Retinal pigment epithelial cell (primary cell): ENCODE data around the gene CD47.

ENCODE experiments used
- DNase-seq: peaks from one replicate; pipeline ENCODE4 v3.0.0-alpha.2; 2010; ENCODE audit warnings: low read depth
- H3K4me3 ChIP-seq: 2 replicates; pipeline ENCODE4 v1.5.1; 2011; ENCODE audit warnings: mild to moderate bottlenecking, low read length, control low read depth, moderate library complexity
- CTCF ChIP-seq: conservative IDR thresholded peaks from 2 replicates; pipeline ENCODE4 v1.5.1; 2011; ENCODE audit warnings: low read depth, low read length, control low read depth, inconsistent platforms

The CD47 gene

DNA sequence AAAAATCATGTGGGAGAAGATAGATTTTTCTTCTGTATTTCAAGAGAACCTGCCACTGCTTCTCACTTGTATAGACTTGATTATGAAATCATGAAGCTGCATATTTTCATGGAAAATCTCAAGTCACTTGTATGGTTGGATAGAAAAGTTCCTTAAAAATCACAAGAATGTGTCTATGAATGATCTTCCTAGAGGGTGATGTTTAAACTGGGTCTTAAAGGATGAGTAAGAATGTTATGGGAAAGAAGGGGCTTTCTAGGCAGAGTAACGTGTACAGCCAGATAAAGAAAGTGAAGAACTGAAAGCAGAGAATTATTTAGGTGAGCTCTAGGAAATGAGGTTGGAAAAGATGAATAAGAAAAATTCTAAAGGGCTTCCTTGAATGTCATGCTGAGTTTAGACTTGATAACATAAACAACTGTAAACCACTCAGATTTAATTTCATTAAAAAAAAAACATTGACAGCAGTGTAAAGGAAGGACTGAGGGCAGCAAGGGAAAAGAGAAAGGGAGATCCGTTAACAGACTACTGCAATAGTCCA lies 5.0 kb downstream of the CD47 start:
- no peak for DNase-seq
- no peak for TF ChIP-seq CTCF
- H3K4me3 ChIP-seq: no peak overlapping the region

DNA sequence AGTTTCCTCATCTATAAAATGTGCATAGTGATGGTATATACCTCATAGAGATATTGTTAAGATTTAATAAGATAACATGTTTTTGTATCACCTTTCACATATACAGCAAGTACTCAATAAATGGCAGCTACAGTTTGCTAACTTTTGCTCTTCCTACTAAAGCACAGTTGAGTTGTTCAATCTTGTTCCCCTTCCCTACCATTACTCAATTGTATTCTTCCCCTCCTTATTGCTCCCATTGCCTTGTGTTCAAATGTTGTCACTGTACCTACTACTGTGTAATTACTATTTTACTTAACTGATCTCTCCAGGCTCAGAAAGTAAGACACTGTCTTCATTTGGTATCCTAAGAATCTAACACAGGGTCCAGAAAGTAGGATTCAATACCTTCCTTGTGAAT lies 5.5 kb downstream of the CD47 start:
- DNase-seq: no peak
- no peak overlapping the region for H3K4me3 ChIP-seq
- no peak for TF ChIP-seq CTCF

DNA sequence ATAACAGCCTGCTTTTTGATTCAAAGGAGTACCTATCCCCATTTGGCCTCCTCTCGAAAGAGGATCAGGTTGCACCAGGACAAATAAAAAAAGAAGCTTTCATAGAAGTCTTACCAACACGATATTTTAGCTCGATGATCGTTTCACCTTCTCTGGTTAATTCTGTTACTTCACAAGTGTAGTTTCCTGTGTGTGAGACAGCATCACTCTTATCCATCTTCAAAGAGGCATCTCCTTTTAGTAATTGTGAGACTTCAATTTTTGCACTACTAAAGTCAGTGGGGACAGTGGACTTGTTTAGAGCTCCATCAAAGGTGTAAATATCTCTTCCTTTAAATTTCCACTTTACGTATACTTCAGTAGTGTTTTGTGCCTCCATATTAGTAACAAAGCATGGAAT lies 11.0 kb downstream of the CD47 start:
- no peak for TF ChIP-seq CTCF
- no peak overlapping the region for H3K4me3 ChIP-seq
- no peak for DNase-seq

- TF ChIP-seq CTCF: no peak
- H3K4me3 ChIP-seq: no peak overlapping the region
- DNase-seq: no peak
Observed at GRCh38 chr3:108079043-108079442, 11.8 kb downstream of the CD47 start.

GRCh38 chr3:108076564-108076963 lies 14.3 kb downstream of the CD47 start:
- TF ChIP-seq CTCF: no peak
- DNase-seq: no peak
- H3K4me3 ChIP-seq: no peak overlapping the region

DNA sequence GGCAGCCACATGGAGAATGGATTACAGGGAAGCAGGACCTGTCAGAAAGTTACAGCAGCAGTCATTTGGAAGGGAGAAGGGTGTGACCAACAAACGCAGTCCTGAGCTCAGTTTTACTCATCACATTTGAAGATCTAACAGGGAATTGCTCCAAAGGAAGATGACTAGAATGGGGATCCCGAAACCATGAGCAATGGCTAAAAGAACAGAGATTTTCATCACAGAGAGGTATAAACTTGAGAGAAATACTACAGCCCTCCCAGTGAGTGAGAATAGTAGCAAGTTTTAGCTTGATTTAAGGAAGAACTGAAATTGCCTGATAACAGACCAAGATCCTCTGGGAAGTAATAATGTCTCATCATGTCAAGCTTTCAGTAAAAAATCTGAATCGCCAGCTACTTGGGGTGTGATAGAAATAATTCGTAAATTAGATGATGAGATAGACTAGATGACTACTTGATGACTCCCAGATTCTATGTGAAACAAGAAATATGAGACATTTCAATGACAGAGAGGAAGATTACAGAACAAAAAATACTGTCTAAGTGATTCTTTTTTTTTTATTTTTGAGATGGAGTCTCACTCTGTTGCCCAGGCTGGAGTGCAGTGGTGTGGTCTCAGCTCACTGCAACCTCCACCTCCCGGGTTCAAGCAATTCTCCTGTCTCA lies 16.9 kb downstream of the CD47 start:
- no peak for DNase-seq
- no peak overlapping the region for H3K4me3 ChIP-seq
- no peak for TF ChIP-seq CTCF

DNA sequence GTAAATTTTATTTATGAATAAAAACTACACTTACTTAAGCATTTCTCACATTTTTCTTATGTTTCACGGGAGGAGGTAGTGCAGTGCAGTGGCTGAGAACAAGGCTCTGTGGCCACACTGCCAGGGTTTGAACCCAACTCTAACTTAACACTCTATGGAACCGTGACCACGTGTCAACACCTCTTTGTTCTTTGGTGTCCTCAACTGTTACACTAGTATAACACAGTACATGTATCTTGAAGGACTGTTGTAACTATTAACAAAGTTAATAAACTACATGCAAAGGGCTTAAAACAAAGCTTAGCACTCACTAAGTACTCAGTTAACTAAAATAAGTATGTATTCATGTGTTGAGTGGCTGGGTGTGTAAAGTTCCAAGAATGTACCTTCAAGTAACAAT lies 19.5 kb downstream of the CD47 start:
- DNase-seq: no peak
- no peak for TF ChIP-seq CTCF
- no peak overlapping the region for H3K4me3 ChIP-seq
